ENCODE data around the gene PRKAG2. TPM values are rescaled to one million over a fixed set of nuclear protein-coding genes. Genes with fewer than 3 reads are reported as not detected.
A peak's percentile ranks its signal among the peaks of the same experiment; 100 is the strongest.
"Not testable (repeated sequence)": the region's sequence is repeated elsewhere in the genome, so short reads cannot be mapped to it uniquely, and the experiment has no call there.

Gene PRKAG2
- total RNA-seq, 1 donor from 2014 or later, result 130 TPM

GRCh38 chr7:151541709-151542499 lies 335.0 kb downstream of the PRKAG2 start:
- H3K9me3 ChIP-seq (replicated peaks), result no peaks in the 10 kb centered on the region
- no peak for TF ChIP-seq CTCF (IDR thresholded peaks at IDR 0.05; ENCODE audit: borderline replicate concordance)
- intact Hi-C loops (cut with micrococcal nuclease), result no loop called here
- no peak overlapping the region for H3K4me3 ChIP-seq
- no peaks in the 10 kb centered on the region for H3K36me3 ChIP-seq
- H3K4me1 ChIP-seq, result peaks cover 25% of the 10 kb centered on the region
- H3K27me3 ChIP-seq (ENCODE audit: low read depth), result no peaks in the 10 kb centered on the region
- no peak for DNase-seq
- no peak overlapping the region for H3K27ac ChIP-seq (replicated peaks)

- DNase-seq, result no peak
- Histone ChIP-seq H3K9me3 (replicated peaks) (no peaks in the 10 kb centered on the region), H3K27me3 (ENCODE audit: low read depth) (no peaks in the 10 kb centered on the region), H3K4me3 (no peak overlapping the region), H3K4me1 (peaks cover 20% of the 10 kb centered on the region), H3K27ac (replicated peaks) (no peak overlapping the region), H3K36me3 (no peaks in the 10 kb centered on the region)
- intact Hi-C loops (cut with micrococcal nuclease), result no loop called here
- no peak for TF ChIP-seq CTCF (IDR thresholded peaks at IDR 0.05; ENCODE audit: borderline replicate concordance)
Measured at GRCh38 chr7:151540146-151540545, 336.8 kb downstream of the PRKAG2 start.

- no peak for DNase-seq
- no peak for TF ChIP-seq CTCF (IDR thresholded peaks at IDR 0.05; ENCODE audit: borderline replicate concordance)
- intact Hi-C loops (cut with micrococcal nuclease), result no loop called here
- Histone ChIP-seq H3K27me3 (ENCODE audit: low read depth) (no peaks in the 10 kb centered on the region), H3K36me3 (no peaks in the 10 kb centered on the region), H3K27ac (replicated peaks) (peak overlapping the region; percentile 53), H3K4me3 (no peak overlapping the region), H3K9me3 (replicated peaks) (no peaks in the 10 kb centered on the region), H3K4me1 (peaks cover 20% of the 10 kb centered on the region)
Measured at GRCh38 chr7:151539088-151539671, 337.7 kb downstream of the PRKAG2 start.

- peaks cover 20% of the 10 kb centered on the region for H3K4me1 ChIP-seq
- H3K9me3 ChIP-seq (replicated peaks), result no peaks in the 10 kb centered on the region
- no peak for TF ChIP-seq CTCF (IDR thresholded peaks at IDR 0.05; ENCODE audit: borderline replicate concordance)
- H3K36me3 ChIP-seq, result no peaks in the 10 kb centered on the region
- no peak overlapping the region for H3K4me3 ChIP-seq
- intact Hi-C loops (cut with micrococcal nuclease), result no loop called here
- no peak for DNase-seq
- H3K27me3 ChIP-seq (ENCODE audit: low read depth), result no peaks in the 10 kb centered on the region
- H3K27ac ChIP-seq (replicated peaks), result peak overlapping the region; percentile 53
Measured at GRCh38 chr7:151537818-151538561, 338.9 kb downstream of the PRKAG2 start.

- H3K36me3 ChIP-seq; H3K9me3 ChIP-seq (replicated peaks); H3K27me3 ChIP-seq (ENCODE audit: low read depth); DNase-seq; intact Hi-C loops (cut with micrococcal nuclease); H3K27ac ChIP-seq (replicated peaks); H3K4me3 ChIP-seq: not testable (repeated sequence)
- peaks cover 20% of the 10 kb centered on the region for H3K4me1 ChIP-seq
Measured at GRCh38 chr7:151536178-151536577, 340.7 kb downstream of the PRKAG2 start.
